Esophagus mucosa (tissue), 1 donor: ENCODE results near the gene OR6C75. TPM values are rescaled to one million over a fixed set of nuclear protein-coding genes. Genes with fewer than 3 reads are reported as not detected.

Source experiments
- total RNA-seq: library from RNA; stranded (reverse); gene quantifications from one replicate; pipeline ENCODE4 v1.2.4, GENCODE V29; 2023
- donor health status: DM: yes; HTN: yes; CAD: no.

The OR6C75 gene
- total RNA-seq, 1 donor from 2014 or later: not detected

Other genes starting within 250 kb of the OR6C75 start
- not detected for gene OR9K2, start 236.6 kb upstream of the OR6C75 start, total RNA-seq
- not detected for gene OR10A7, start 141.9 kb upstream of the OR6C75 start, total RNA-seq
- not detected for gene OR6C74, start 118.4 kb upstream of the OR6C75 start, total RNA-seq
- gene OR6C6, start 66.4 kb upstream of the OR6C75 start, total RNA-seq: not detected
- gene OR6C1, start 48.6 kb upstream of the OR6C75 start, total RNA-seq: not detected
- gene OR6C3, start 32.2 kb upstream of the OR6C75 start, total RNA-seq: not detected
- not detected for gene OR6C65, start 37.6 kb downstream of the OR6C75 start, total RNA-seq
- not detected for gene OR6C76, start 63.3 kb downstream of the OR6C75 start, total RNA-seq
- gene OR6C2, start 81.1 kb downstream of the OR6C75 start, total RNA-seq: 0.12 TPM
- not detected for gene OR6C70, start 107.2 kb downstream of the OR6C75 start, total RNA-seq
- not detected for gene OR6C68, start 129.4 kb downstream of the OR6C75 start, total RNA-seq
- not detected for gene OR6C4, start 186.6 kb downstream of the OR6C75 start, total RNA-seq
- not detected for gene OR2AP1, start 209.5 kb downstream of the OR6C75 start, total RNA-seq